ENCODE results near the gene FGF21. TPM values are rescaled to one million over a fixed set of nuclear protein-coding genes. Genes with fewer than 3 reads are reported as not detected.
"Not testable (repeated sequence)": the region's sequence is repeated elsewhere in the genome, so short reads cannot be mapped to it uniquely, and the experiment has no call there.

The FGF21 gene
- total RNA-seq, 1 experiment from 2014 or later = not detected

DNA sequence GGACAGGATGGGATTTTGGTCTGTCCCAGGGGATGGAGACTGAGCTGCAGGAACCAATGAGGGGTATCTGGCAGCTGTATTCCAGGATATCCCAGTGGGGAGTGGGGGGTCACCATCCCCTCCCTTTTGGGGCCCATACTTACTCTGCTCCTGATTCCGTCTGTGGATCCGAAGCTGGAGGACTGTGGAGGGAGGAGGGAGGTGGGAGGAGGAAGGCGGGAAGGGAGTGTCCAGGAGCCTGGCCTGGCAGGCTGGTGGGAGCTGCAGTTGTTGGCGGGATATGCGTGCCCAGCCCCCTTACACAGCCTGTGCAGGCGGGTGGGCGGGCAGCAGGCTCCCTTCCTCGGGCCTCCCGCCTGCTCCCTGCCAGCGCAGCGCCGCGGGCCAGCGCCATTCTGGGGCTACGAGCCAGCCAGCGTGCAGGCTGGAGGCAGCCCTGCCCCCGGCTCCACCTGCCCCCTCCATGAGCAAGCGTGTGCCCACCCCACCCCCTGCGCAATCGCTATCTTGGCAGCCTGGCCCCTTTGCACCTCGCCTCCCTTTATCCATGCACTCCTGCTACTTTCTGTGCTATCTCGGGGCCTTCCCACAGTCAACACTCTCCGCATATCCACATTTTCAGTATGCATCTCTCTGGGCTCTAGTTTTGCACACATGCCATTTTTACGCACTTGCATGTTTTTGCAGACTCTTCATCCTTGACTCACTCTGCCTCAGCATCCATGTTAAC lies 38.6 kb upstream of the FGF21 start:
- peaks cover 57% of the 10 kb centered on the region for H3K36me3 Mint-ChIP-seq (ENCODE audit: insufficient read depth, unreplicated experiment)
- H3K4me3 Mint-ChIP-seq (ENCODE audit: low read depth, unreplicated experiment) = no peak overlapping the region
- H3K27me3 Mint-ChIP-seq (ENCODE audit: unreplicated experiment) = peaks cover 13% of the 10 kb centered on the region
- no peak overlapping the region for H3K27ac Mint-ChIP-seq (ENCODE audit: unreplicated experiment)
- TF ChIP-seq, protein P1, sequence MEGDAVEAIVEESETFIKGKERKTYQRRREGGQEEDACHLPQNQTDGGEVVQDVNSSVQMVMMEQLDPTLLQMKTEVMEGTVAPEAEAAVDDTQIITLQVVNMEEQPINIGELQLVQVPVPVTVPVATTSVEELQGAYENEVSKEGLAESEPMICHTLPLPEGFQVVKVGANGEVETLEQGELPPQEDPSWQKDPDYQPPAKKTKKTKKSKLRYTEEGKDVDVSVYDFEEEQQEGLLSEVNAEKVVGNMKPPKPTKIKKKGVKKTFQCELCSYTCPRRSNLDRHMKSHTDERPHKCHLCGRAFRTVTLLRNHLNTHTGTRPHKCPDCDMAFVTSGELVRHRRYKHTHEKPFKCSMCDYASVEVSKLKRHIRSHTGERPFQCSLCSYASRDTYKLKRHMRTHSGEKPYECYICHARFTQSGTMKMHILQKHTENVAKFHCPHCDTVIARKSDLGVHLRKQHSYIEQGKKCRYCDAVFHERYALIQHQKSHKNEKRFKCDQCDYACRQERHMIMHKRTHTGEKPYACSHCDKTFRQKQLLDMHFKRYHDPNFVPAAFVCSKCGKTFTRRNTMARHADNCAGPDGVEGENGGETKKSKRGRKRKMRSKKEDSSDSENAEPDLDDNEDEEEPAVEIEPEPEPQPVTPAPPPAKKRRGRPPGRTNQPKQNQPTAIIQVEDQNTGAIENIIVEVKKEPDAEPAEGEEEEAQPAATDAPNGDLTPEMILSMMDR (IDR thresholded peaks at IDR 0.05; ENCODE audit: unreplicated experiment) = no peak
- DNase-seq = no peak
- CTCF ChIA-PET = interaction anchor here (0.6 to 1.0 kb wide), 2 partner anchors 17 to 19 kb away, joined by 3 read pairs; no protein-coding TSS in a partner anchor
- intact Hi-C loops (cut with micrococcal nuclease; ENCODE audit: unreplicated experiment) = no loop called here
- BruUV-seq (replicated peaks) = no TSS peak
- H3K9me3 Mint-ChIP-seq (ENCODE audit: low read depth, unreplicated experiment) = no peaks in the 10 kb centered on the region
- peaks cover 21% of the 10 kb centered on the region for H3K4me1 Mint-ChIP-seq (ENCODE audit: low read depth, unreplicated experiment)

DNA sequence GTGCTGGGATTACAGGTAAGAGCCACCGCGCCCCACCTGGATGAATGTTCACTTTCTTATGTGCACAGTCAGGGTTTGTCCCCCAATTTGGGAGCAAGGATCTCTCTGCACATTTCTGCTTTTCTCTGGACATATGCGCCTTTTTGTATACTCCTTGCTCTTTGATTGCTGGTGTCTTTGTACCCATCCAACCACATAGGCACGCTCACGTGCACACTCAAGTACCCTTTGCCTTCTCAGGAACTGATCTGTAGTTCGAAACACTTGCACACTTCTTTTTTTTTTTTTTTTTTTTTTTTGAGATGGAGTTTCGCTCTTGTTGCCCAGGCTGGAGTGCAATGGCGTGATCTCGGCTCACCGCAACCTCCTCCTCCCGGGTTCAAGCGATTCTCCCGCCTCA lies 37.2 kb upstream of the FGF21 start:
- Mint-ChIP-seq H3K36me3 (ENCODE audit: insufficient read depth, unreplicated experiment) (peaks cover 48% of the 10 kb centered on the region), H3K4me1 (ENCODE audit: low read depth, unreplicated experiment) (peaks cover 13% of the 10 kb centered on the region), H3K27me3 (ENCODE audit: unreplicated experiment) (peaks cover 13% of the 10 kb centered on the region)
- intact Hi-C loops (cut with micrococcal nuclease; ENCODE audit: unreplicated experiment); H3K4me3 Mint-ChIP-seq (ENCODE audit: low read depth, unreplicated experiment); DNase-seq; H3K9me3 Mint-ChIP-seq (ENCODE audit: low read depth, unreplicated experiment); CTCF ChIA-PET; H3K27ac Mint-ChIP-seq (ENCODE audit: unreplicated experiment); BruUV-seq (replicated peaks): not testable (repeated sequence)

DNA sequence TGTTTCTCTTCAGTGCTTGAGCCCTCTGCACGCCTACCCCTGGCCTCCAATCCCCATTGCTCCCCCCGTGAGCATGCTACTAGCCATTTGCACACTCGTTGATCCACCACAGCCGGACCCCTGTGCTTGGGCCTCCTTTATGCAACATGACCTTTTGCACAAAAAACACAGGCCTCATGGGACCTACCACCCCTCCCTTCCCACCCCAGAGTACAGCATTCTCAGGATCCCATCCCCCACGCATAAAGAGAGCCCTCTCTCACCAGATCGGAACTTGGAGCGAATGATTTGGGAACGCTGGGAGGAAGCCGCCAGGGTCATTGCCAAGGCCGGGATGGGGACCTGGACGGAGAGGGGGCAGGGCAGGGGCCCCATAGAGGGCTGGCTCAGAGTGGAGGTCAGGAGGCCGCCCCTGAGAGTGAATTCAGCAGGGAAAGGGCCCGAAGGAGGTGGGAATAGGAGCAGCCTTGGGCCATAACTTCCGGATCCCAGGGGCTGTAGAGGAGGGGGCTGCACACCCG lies 36.6 kb upstream of the FGF21 start:
- Mint-ChIP-seq H3K36me3 (ENCODE audit: insufficient read depth, unreplicated experiment) (peaks cover 41% of the 10 kb centered on the region), H3K27ac (ENCODE audit: unreplicated experiment) (no peak overlapping the region), H3K4me1 (ENCODE audit: low read depth, unreplicated experiment) (peaks cover 9% of the 10 kb centered on the region), H3K9me3 (ENCODE audit: low read depth, unreplicated experiment) (no peaks in the 10 kb centered on the region), H3K27me3 (ENCODE audit: unreplicated experiment) (peaks cover 13% of the 10 kb centered on the region), H3K4me3 (ENCODE audit: low read depth, unreplicated experiment) (no peak overlapping the region)
- TF ChIP-seq, protein P1 (IDR thresholded peaks at IDR 0.05; ENCODE audit: unreplicated experiment) = no peak
- intact Hi-C loops (cut with micrococcal nuclease; ENCODE audit: unreplicated experiment) = no loop called here
- BruUV-seq (replicated peaks) = no TSS peak
- CTCF ChIA-PET = no interaction called here
- DNase-seq = no peak

DNA sequence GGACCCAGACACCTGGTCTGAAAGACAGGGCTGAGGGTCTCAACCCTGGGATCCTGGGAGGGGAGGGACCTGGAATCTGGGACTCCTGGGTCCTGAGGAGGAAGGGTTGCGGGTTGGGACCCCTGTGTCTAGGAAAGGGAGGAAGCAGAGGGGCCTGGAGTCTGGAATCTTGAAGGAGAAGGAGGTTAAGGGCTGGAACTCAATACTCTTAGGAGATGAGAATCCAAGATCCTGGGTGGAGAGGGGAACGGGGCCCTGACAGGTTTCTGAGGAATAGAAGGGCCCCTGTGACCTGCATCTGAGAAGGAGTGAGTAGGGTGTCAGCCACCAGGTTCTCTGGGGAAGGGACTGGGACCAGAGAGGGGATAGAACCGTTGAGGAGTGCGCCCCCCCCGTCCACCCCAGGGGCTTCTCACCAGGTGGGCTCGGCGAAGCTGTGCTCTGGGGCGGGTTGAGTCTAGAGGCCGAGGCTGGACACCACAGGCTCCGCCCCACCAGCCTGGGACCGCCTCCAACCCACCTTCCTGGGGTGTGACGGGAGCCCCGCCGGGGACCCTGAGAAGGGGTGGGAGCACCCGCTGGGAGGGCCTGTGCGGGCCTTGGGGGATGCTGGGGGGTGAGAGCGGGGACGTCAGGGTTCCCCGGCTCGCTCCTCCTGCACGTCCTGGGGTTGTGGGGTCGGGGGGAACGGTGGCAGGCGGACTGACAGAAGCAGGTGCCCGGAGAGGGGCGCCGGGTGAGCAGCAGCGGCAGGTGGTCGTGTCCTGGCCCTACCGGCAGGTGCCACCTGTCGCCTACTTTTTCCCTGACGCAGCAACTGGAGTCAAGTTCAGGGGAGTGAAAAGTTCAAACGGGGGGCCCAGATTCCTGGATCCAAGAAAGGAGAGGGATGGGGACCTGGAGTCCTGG lies 35.8 kb upstream of the FGF21 start, which contains the start of gene MAMSTR:
Gene MAMSTR, minus strand, starts transcription at position 463 of the 909 bp plus-strand sequence. CDS start 694 bp downstream, outside the sequence.
- Mint-ChIP-seq H3K4me1 (ENCODE audit: low read depth, unreplicated experiment) (peaks cover 7% of the 10 kb centered on the region), H3K27ac (ENCODE audit: unreplicated experiment) (peak within 1 kb of the TSS; percentile 96), H3K27me3 (ENCODE audit: unreplicated experiment) (peaks cover 13% of the 10 kb centered on the region), H3K9me3 (ENCODE audit: low read depth, unreplicated experiment) (no peaks in the 10 kb centered on the region), H3K4me3 (ENCODE audit: low read depth, unreplicated experiment) (peak within 1 kb of the TSS; percentile 99), H3K36me3 (ENCODE audit: insufficient read depth, unreplicated experiment) (peaks cover 35% of the 10 kb centered on the region)
- BruUV-seq (replicated peaks) = no TSS peak
- DNase-seq = no peak
- CTCF ChIA-PET = no interaction called here
- TF ChIP-seq, protein P1 (IDR thresholded peaks at IDR 0.05; ENCODE audit: unreplicated experiment) = no peak
- intact Hi-C loops (cut with micrococcal nuclease; ENCODE audit: unreplicated experiment) = no loop called here
